A549 (cell line): Measurements from ENCODE around the gene KIAA1671. TPM values are rescaled to one million over a fixed set of nuclear protein-coding genes. Genes with fewer than 3 reads are reported as not detected.
A peak's percentile ranks its signal among the peaks of the same experiment; 100 is the strongest.

Source experiments
- ATAC-seq, 2 experiments: fragments of 200-7000 bp in 1 of 2; fragments of >200 bp in 1 of 2; cut with Nextera tagmentation in 1 of 2; cut with Tn5 transposase in 1 of 2; 3 replicates each; pipeline versions ENCODE4 v1.8.0 to v1.9.1; 2018 to 2020; ENCODE audit warnings: mild to moderate bottlenecking in 1 of 2, moderate library complexity in 1 of 2
- CTCF ChIA-PET: fragments of 300-600 bp; sonication (Branson Sonifier 250); formaldehyde crosslinking; extraction: SDS; loops from one replicate; lab custom pipeline; 2021; ENCODE audit warnings: antibody characterized with exemption, inconsistent platforms; lab: Yijun Ruan, JAX
- POLR2A ChIA-PET: fragments of 350-600 bp; formaldehyde crosslinking; extraction: SDS; loops from one replicate; lab custom pipeline; 2021; ENCODE audit warnings: antibody characterized with exemption, inconsistent platforms; lab: Yijun Ruan, JAX
- DNase-seq, 2 experiments: peaks; one replicate each; pipeline versions ENCODE4 v3.0.0 to v3.0.0-alpha.2; 2011 to 2016; ENCODE audit warnings: low read depth in 1 of 2, low spot score in 1 of 2
- FAIRE-seq: peaks from 2 replicates; lab custom pipeline; 2011; peaks lifted over from hg19 to GRCh38; lab: Jason Lieb, UNC
- H3K27ac ChIP-seq, 2 experiments: fragments of >200 bp; sonication (Bioruptor Twin); formaldehyde crosslinking; 3 replicates each; pipeline ENCODE4 v1.5.1; 2016 to 2017
- H3K4me1 ChIP-seq: fragments of >200 bp; sonication (Bioruptor Twin); formaldehyde crosslinking; 3 replicates; pipeline ENCODE4 v1.6.1; 2016
- H3K4me2 ChIP-seq: fragments of >200 bp; sonication (Bioruptor Twin); formaldehyde crosslinking; 3 replicates; pipeline ENCODE4 v1.6.1; 2016
- H3K4me3 ChIP-seq: fragments of >200 bp; sonication (Bioruptor Twin); formaldehyde crosslinking; 3 replicates; pipeline ENCODE4 v1.5.1; 2016
- H3K9me3 ChIP-seq: fragments of >200 bp; sonication (Bioruptor Twin); formaldehyde crosslinking; 3 replicates; pipeline ENCODE4 v1.6.1; 2016
- CBX8 ChIP-seq: fragments of 200-600 bp; sonication (generic); IDR thresholded peaks from 2 replicates; pipeline ENCODE4 v1.6.1; 2016
- CEBPB ChIP-seq, 2 experiments: fragments of >200 bp in 1 of 2; sonication (Bioruptor Twin) in 1 of 2; formaldehyde crosslinking in 1 of 2; IDR thresholded peaks; 2 replicates each; pipeline ENCODE4 v1.6.1; 2012 to 2016
- CHD4 ChIP-seq: fragments of 200-600 bp; sonication (generic); IDR thresholded peaks from 2 replicates; pipeline ENCODE4 v1.6.1; 2016; ENCODE audit warnings: antibody characterized with exemption, mild to moderate bottlenecking, borderline replicate concordance
- EHMT2 ChIP-seq: fragments of 200-600 bp; sonication (generic); IDR thresholded peaks from 2 replicates; pipeline ENCODE4 v1.6.1; 2016; ENCODE audit warnings: antibody characterized with exemption, low read depth, mild to moderate bottlenecking, moderate library complexity
- FOXS1 ChIP-seq: fragments of 250-450 bp; sonication (Bioruptor Pico); IDR thresholded peaks from 2 replicates; pipeline ENCODE4 v1.5.0; 2020; ENCODE audit warnings: mild to moderate bottlenecking, moderate library complexity
- HEYL ChIP-seq: fragments of 250-450 bp; sonication (Bioruptor Pico); IDR thresholded peaks from 2 replicates; pipeline ENCODE4 v1.8.0; 2021; ENCODE audit warnings: mild to moderate bottlenecking, moderate library complexity
- HOXA7 ChIP-seq: fragments of 250-450 bp; sonication (Bioruptor Pico); IDR thresholded peaks from 2 replicates; pipeline ENCODE4 v1.5.0; 2020; ENCODE audit warnings: mild to moderate bottlenecking, moderate library complexity
- JUN ChIP-seq, 2 experiments: fragments of >200 bp; sonication (Bioruptor Twin); formaldehyde crosslinking; IDR thresholded peaks; 2 replicates in 1 of 2; 3 replicates in 1 of 2; pipeline ENCODE4 v1.6.1; 2016 to 2017
- KDM1A ChIP-seq: fragments of 200-600 bp; sonication (generic); IDR thresholded peaks from 2 replicates; pipeline ENCODE4 v1.6.1; 2016; ENCODE audit warnings: low read depth, mild to moderate bottlenecking
- NFE2L2 ChIP-seq: fragments of 150-350 bp; conservative IDR thresholded peaks from 2 replicates; pipeline ENCODE4 v1.6.1; 2014; ENCODE audit warnings: low read length
- PHF8 ChIP-seq: fragments of 200-600 bp; sonication (generic); IDR thresholded peaks from 2 replicates; pipeline ENCODE4 v1.6.1; 2016; ENCODE audit warnings: low read depth, mild to moderate bottlenecking, antibody characterized with exemption, moderate library complexity, borderline replicate concordance
- RCOR1 ChIP-seq: fragments of 150-350 bp; IDR thresholded peaks from 2 replicates; pipeline ENCODE4 v1.6.1; 2014; ENCODE audit warnings: antibody characterized with exemption, low read length, low read depth
- TFCP2L1 ChIP-seq: fragments of 250-450 bp; sonication (Bioruptor Pico); IDR thresholded peaks from 2 replicates; pipeline ENCODE4 v1.5.0; 2021; ENCODE audit warnings: mild to moderate bottlenecking
- TP53 ChIP-seq: fragments of 250-450 bp; sonication (Bioruptor Pico); IDR thresholded peaks from 2 replicates; pipeline ENCODE4 v1.5.0; 2021; ENCODE audit warnings: mild to moderate bottlenecking, moderate library complexity
- ZC3H11A ChIP-seq: fragments of 450-650 bp; IDR thresholded peaks from 2 replicates; pipeline ENCODE4 v1.6.1; 2014; ENCODE audit warnings: antibody characterized with exemption, mild to moderate bottlenecking
- ZNF302 ChIP-seq: fragments of 250-450 bp; sonication (Bioruptor Pico); IDR thresholded peaks from 2 replicates; pipeline ENCODE4 v1.9.0; 2021; ENCODE audit warnings: inconsistent platforms, mild to moderate bottlenecking, moderate library complexity
- WGBS: methylation state at CpG from one replicate; pipeline ENCODE4 v1.1.6; 2017; ENCODE audit errors: missing lambda C conversion rate; 5-methylcytosine and 5-hydroxymethylcytosine counted together
- polyA plus RNA-seq, 4 experiments: library from polyadenylated mRNA; depleted of rRNA in 3 of 4; stranded (reverse); fragments of >200 nt; fragmentation: RNase III in 1 of 4; extraction: RNeasy Plus Mini Kit Qiagen cat#74134 plus additional on column Dnase treatment in 1 of 4; gene quantifications; 2 replicates in 3 of 4; 3 replicates in 1 of 4; pipeline ENCODE4 v1.2.3, GENCODE V29; 2011 to 2017
- TF ChIP-seq, protein P1 (sequence below): IDR thresholded peaks from 2 replicates; pipeline ENCODE4 v1.6.1; 2012
- TF ChIP-seq, protein P2 (sequence below): fragments of >200 bp; sonication (Bioruptor Twin); formaldehyde crosslinking; IDR thresholded peaks from 3 replicates; pipeline ENCODE4 v1.6.1; 2016
- TF ChIP-seq, protein P3 (sequence below): fragments of 250-450 bp; sonication (Bioruptor Pico); IDR thresholded peaks from 2 replicates; pipeline ENCODE4 v1.5.0; 2020; ENCODE audit warnings: low read depth, mild to moderate bottlenecking, moderate library complexity
- TF ChIP-seq, protein P4 (sequence below): fragments of >200 bp; sonication (Bioruptor Twin); formaldehyde crosslinking; IDR thresholded peaks from 3 replicates; pipeline ENCODE4 v1.5.1; 2016
- TF ChIP-seq, protein P5 (sequence below): IDR thresholded peaks from 2 replicates; pipeline ENCODE4 v1.6.1; 2012; ENCODE audit warnings: low read depth, borderline replicate concordance

KIAA1671 gene
- polyA plus RNA-seq, 2 of the 4 experiments (the other 2 are of a cell fraction): 5.3 to 7.9 TPM

DNA sequence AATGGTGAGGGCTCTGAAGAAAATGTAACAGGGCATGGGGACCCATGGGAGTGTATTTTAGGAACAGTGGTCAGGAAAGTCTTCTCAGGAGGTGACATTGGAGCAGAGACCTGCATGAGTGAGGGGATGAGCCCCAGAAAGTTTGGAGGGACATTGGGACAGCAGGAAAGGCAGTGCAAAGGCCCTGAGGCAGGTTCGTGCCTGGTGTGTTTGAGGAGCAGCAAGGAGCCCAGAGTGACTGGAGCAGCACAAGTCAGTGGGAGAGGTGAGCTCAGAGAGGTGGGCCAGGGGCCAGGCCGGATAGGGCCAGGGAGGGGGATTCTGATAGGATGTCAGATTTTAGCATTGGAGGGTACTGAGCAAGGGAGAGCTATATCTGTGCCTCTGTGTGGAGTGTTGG, 167.1 kb downstream of the KIAA1671 start:
- TF ChIP-seq ZC3H11A (no peak), TP53 (CRISPR knock-in tag) (no peak), JUN (IDR thresholded peaks at IDR 0.05) (no peak)
- TF ChIP-seq, protein P1, sequence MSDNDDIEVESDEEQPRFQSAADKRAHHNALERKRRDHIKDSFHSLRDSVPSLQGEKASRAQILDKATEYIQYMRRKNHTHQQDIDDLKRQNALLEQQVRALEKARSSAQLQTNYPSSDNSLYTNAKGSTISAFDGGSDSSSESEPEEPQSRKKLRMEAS: no peak
- Histone ChIP-seq H3K9me3 (no peaks in the 10 kb centered on the region), H3K4me1 (peaks cover 17% of the 10 kb centered on the region), H3K4me2 (peak overlapping the region; percentile 61), H3K27ac (peak overlapping the region; percentile 51 to 59; a peak in 4 of 6 replicates), H3K4me3 (no peak overlapping the region)
- no peak for DNase-seq
- ATAC-seq: no peak
- POLR2A ChIA-PET: no interaction called here
- no peak for FAIRE-seq
- CTCF ChIA-PET: no interaction called here
- 92% methylated on average over 2 of the region's 2 CpGs for WGBS

DNA sequence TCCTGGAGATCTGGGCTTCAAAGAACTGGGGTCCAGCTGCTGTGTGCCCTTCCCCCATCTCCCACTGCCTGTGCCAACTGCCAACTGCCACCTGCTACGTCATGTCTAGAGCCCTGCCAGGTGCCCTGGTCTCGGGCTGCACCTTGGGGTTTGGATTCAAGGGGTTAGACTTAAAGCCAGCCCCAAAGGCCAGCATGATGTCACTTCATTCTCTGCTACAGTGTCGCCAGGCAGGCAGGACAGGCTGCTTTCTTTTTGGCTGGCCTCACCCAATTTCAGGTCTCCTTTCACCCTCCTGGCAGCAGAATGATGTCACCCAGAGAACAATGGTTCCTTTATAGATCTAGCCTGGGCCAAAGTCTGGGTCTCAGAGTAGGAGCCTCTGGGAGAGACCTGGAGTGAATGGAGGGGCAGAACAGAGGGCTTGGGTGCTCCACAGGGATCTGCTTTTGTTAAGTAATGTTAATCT, 167.6 kb downstream of the KIAA1671 start:
- no peak for TF ChIP-seq CHD4
- TF ChIP-seq FOXS1: no peak
- TF ChIP-seq NFE2L2: no peak
- no peak for TF ChIP-seq TFCP2L1
- TF ChIP-seq, protein P2, sequence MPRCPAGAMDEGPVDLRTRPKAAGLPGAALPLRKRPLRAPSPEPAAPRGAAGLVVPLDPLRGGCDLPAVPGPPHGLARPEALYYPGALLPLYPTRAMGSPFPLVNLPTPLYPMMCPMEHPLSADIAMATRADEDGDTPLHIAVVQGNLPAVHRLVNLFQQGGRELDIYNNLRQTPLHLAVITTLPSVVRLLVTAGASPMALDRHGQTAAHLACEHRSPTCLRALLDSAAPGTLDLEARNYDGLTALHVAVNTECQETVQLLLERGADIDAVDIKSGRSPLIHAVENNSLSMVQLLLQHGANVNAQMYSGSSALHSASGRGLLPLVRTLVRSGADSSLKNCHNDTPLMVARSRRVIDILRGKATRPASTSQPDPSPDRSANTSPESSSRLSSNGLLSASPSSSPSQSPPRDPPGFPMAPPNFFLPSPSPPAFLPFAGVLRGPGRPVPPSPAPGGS: no peak
- TF ChIP-seq EHMT2: no peak
- TF ChIP-seq CEBPB (IDR thresholded peaks at IDR 0.05): no peak
- TF ChIP-seq PHF8: no peak
- TF ChIP-seq ZNF302 (CRISPR knock-in tag): no peak
- no peak for TF ChIP-seq RCOR1
- TF ChIP-seq CBX8: no peak
- peak in 1 of 2 experiments; percentile 49 for DNase-seq
- peak overlapping the region; percentile 61 for H3K4me2 ChIP-seq
- H3K4me3 ChIP-seq: no peak overlapping the region
- peak overlapping the region; percentile 51 to 59; a peak in 5 of 6 replicates for H3K27ac ChIP-seq
- H3K4me1 ChIP-seq: peaks cover 17% of the 10 kb centered on the region
- no peak for FAIRE-seq
- ChIA-PET CTCF (no interaction called here), POLR2A (no interaction called here)
- H3K9me3 ChIP-seq: no peaks in the 10 kb centered on the region
- WGBS: 40% methylated on average over 2 of the region's 3 CpGs
- ATAC-seq: peak; percentile 24 to 69; a peak in 5 of 6 replicates

DNA sequence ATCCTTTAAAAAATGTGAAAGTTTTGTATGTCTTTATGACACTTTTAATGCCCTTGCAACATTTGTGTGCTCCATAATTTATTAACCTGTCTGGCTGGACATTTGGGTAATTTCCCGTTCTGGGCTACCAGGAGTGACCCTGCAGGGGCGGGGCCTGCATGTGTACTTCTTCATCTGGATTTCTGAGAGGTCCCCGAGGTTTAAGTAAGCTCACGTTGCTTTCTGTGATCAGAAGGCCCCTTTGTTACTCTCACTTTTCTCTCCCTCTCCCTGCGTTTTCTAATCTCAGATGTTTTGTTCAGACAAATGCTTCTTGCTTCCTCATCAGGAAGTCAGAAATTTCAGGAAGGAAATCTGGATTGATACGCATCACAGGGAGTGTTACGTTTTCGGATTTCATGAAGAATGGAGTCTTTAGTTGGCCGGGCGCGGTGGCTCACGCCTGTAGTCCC, 168.3 kb downstream of the KIAA1671 start:
- FAIRE-seq: no peak
- no peak for TF ChIP-seq KDM1A
- TF ChIP-seq HEYL (CRISPR knock-in tag): no peak
- TF ChIP-seq, all 56 proteins: peak for 0
- ATAC-seq: no peak; a peak in 1 of 6 replicates
- WGBS: 62% methylated on average over 12 of the region's 12 CpGs
- POLR2A ChIA-PET: no interaction called here
- CTCF ChIA-PET: interaction anchor here (0.7 kb wide), 1 partner anchor 9 kb away, joined by 3 read pairs; no protein-coding TSS in a partner anchor
- H3K4me1 ChIP-seq: peaks cover 17% of the 10 kb centered on the region
- H3K27ac ChIP-seq: peak overlapping the region; percentile 51 to 59; a peak in 5 of 6 replicates
- H3K9me3 ChIP-seq: no peaks in the 10 kb centered on the region
- H3K4me3 ChIP-seq: no peak overlapping the region
- peak in 1 of 2 experiments; percentile 35 for DNase-seq
- peak overlapping the region; percentile 61 for H3K4me2 ChIP-seq

DNA sequence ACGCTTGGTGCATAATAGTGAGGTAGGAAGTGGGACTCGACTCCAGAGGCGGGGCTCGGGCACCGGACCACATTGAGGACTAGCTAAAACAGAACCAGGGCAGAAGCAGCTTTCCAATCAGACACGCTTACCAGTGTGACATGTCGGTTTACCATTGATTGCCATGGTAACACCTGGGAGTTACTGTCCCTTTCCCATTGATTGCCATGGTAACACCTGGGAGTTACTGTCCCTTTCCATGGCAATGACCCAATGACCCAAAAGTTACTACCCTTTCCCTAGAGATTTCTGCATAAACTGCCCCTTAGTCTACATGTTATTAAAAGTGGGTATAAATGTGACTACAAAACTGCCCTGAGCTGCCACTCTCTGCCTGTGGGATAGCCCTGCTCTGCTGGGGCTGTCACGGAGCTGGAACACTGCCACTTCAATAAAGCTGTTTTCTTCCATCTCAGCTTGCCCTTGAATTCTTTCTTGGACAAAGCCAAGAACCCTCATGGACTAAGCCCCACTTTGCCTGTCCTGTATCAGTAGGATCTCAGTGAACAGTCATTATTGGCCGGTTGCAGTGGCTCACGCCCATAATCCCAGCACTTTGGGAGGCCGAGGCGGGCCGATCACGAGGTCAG, 169.7 kb downstream of the KIAA1671 start:
- no peak overlapping the region for H3K4me3 ChIP-seq
- CTCF ChIA-PET: no interaction called here
- no peaks in the 10 kb centered on the region for H3K9me3 ChIP-seq
- H3K4me2 ChIP-seq: no peak overlapping the region
- FAIRE-seq (no peak), DNase-seq (no peak), ATAC-seq (no peak)
- peaks cover 17% of the 10 kb centered on the region for H3K4me1 ChIP-seq
- POLR2A ChIA-PET: no interaction called here
- TF ChIP-seq HOXA7 (CRISPR knock-in tag): no peak
- TF ChIP-seq, protein P3, sequence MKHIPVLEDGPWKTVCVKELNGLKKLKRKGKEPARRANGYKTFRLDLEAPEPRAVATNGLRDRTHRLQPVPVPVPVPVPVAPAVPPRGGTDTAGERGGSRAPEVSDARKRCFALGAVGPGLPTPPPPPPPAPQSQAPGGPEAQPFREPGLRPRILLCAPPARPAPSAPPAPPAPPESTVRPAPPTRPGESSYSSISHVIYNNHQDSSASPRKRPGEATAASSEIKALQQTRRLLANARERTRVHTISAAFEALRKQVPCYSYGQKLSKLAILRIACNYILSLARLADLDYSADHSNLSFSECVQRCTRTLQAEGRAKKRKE (CRISPR knock-in tag): no peak
- TF ChIP-seq, protein P4, sequence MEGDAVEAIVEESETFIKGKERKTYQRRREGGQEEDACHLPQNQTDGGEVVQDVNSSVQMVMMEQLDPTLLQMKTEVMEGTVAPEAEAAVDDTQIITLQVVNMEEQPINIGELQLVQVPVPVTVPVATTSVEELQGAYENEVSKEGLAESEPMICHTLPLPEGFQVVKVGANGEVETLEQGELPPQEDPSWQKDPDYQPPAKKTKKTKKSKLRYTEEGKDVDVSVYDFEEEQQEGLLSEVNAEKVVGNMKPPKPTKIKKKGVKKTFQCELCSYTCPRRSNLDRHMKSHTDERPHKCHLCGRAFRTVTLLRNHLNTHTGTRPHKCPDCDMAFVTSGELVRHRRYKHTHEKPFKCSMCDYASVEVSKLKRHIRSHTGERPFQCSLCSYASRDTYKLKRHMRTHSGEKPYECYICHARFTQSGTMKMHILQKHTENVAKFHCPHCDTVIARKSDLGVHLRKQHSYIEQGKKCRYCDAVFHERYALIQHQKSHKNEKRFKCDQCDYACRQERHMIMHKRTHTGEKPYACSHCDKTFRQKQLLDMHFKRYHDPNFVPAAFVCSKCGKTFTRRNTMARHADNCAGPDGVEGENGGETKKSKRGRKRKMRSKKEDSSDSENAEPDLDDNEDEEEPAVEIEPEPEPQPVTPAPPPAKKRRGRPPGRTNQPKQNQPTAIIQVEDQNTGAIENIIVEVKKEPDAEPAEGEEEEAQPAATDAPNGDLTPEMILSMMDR: no peak
- TF ChIP-seq, protein P5, sequence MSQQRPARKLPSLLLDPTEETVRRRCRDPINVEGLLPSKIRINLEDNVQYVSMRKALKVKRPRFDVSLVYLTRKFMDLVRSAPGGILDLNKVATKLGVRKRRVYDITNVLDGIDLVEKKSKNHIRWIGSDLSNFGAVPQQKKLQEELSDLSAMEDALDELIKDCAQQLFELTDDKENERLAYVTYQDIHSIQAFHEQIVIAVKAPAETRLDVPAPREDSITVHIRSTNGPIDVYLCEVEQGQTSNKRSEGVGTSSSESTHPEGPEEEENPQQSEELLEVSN: no peak
- 94% methylated on average over 9 of the region's 14 CpGs for WGBS
- H3K27ac ChIP-seq: no peak overlapping the region
